ENCODE data around the gene NCR2.

DNA sequence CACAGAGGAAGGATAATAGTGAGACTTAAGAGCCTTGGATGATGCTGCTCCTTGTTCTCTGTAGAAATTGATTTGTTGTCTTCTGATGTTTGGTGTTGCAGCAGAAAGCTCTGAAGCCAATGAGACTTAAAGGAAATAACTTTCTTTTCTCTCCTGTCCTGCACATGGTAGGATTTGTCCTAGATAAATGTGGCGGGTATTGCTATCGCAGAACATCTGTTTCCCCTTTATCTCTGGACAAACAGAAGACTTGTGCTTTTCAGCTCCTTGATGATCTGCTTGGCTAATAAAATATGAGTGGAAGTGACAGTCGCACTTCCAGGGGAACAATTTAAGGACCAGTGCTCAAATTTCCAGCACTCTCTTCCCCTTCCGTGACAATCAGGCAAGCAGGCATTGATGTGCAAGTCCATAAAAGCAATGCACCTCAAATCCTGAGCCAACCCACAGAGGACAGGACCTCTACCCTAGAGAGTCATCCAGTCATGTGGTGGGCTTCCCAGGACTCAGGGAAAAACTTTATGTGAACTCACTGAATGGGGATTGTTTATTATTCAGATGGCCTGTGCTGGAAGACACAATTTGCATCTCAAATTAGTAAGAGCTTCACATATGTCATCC is 9.9 kb upstream of the NCR2 start:
- TF ChIP-seq CTCF (IDR thresholded peaks at IDR 0.05) (no peak), POLR2AphosphoS5 (IDR thresholded peaks at IDR 0.05; ENCODE audit: low read depth, low read length) (no peak)

All from Panc1 (cell line).